GM19239 (cell line): ENCODE measurements around the gene SVEP1.
"Not testable (repeated sequence)": the region's sequence is repeated elsewhere in the genome, so short reads cannot be mapped to it uniquely, and the experiment has no call there.

ENCODE experiments used
- DNase-seq: peaks from one replicate; pipeline ENCODE4 v3.0.0; 2011; ENCODE audit warnings: low spot score; ENCODE audit not compliant: insufficient read length
- FAIRE-seq: peaks from 2 replicates; lab custom pipeline; 2011; peaks lifted over from hg19 to GRCh38; lab: Jason Lieb, UNC

Gene SVEP1

GRCh38 chr9:110391826-110392485 lies 187.6 kb downstream of the SVEP1 start:
- FAIRE-seq (no peak), DNase-seq (no peak)

DNA sequence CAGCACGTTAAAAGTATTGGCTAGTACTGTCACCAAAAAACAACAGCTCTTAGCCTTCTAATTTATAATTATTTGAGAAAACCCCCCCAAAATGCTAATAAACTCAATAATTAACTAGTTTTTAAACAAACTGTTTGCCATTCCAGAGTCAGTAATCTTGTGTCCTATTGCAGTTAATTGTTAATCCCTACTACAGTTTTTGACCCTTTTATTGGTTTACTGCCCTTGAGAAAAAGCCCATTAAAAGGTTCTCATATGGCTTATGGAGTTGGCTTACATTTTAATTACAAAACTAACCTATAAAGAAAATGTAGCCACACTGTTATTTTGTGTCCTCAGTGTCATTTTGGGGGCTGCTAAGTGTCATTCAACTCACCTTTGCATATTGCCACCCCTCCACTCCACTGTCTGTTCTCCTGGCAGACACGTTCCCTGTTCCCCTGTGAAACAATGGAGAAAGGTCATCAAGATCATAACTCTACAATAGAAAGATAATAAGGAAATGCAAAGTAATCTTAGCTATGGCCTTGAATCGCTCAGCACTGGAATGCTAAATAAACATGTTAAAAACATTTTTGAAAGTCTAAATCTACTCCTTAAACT lies 190.3 kb downstream of the SVEP1 start:
- FAIRE-seq, result no peak

GRCh38 chr9:110383491-110383890 lies 196.1 kb downstream of the SVEP1 start:
- no peak for DNase-seq
- FAIRE-seq, result no peak

More for the DNA sequence above, 190.3 kb downstream of the SVEP1 start:
- DNase-seq, result no peak

- no peak for DNase-seq
- FAIRE-seq, result no peak
These were observed 196.8 kb downstream of the SVEP1 start for GRCh38 chr9:110382731-110383130.

- no peak for DNase-seq
- FAIRE-seq, result no peak
These were observed 208.0 kb downstream of the SVEP1 start for GRCh38 chr9:110371411-110372007.

DNA sequence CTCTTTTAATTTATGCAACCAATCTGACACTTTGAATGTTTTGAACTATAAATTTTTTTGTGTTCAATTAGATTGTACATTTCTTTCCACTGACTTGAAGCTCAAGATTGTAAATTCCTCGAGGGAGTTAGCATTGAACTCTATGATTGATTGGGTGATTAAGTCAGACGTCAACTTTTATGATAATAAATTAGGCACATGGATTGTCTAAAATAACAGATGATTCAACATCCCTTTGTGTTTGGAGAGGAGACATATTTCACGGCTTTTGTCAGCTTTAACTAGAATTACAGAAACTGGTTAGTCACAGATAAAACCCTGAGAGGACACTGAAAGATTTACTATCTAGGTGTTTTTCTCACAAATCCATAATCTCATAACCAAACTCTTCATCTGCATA lies 209.2 kb downstream of the SVEP1 start:
- no peak for DNase-seq
- no peak for FAIRE-seq

DNA sequence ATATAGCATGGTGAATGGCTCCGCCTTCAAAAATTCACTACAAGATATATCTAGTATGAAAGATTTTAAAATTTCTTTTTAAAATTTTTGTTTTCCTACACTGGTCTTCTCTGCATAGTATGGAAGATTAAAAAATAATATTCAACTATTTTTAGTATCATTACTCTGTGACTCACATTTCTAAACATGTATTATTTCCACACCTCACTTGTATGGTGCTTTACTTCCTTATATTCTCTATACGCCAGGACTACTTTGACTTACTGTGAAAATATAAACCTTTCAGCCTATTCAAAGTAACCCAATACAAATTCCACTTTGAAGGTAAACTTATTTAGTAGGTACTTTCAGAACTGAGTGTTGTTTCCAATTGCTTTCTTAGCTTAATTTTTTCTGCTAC lies 215.1 kb downstream of the SVEP1 start:
- DNase-seq (no peak), FAIRE-seq (no peak)

- DNase-seq, FAIRE-seq: not testable (repeated sequence)
These were observed 220.5 kb downstream of the SVEP1 start for GRCh38 chr9:110358992-110359391.

GRCh38 chr9:110357505-110357904 lies 222.0 kb downstream of the SVEP1 start:
- DNase-seq (no peak), FAIRE-seq (no peak)

DNA sequence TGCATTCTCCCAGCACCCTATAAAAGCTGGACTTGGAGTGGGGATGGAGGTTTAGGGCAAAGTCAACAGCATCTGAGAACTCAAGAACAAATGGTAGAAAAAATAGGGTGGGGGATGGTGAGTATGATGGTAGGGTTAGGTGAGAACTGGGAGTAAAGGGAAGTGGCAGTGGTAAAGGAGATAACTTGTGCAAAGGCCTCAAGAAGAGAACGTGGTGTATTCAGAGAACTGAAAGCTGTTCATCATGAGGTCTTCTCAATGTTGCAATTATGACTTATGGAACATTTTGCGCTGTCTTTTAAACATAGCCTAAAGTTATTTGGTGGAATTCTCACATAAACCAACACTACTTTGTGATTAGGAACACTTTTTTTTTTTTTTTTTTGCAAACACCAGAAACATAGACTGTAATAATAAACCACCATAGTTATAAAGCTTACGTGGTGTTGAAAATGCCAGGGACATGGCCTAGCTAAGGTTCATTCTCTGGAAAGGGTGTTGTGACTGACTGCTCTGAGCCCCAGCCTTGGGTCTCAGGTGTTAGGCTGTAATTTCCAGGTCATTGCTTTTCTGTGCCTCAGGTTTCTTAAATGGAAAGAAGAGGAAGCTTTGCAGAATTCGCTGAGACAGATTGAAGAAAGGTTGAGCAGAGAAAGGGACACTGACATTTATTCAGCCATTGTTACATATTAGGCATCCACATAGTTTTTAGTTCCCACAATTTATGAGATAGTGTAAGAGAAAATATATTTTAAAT lies 222.7 kb downstream of the SVEP1 start:
- no peak for DNase-seq
- FAIRE-seq, result no peak

DNA sequence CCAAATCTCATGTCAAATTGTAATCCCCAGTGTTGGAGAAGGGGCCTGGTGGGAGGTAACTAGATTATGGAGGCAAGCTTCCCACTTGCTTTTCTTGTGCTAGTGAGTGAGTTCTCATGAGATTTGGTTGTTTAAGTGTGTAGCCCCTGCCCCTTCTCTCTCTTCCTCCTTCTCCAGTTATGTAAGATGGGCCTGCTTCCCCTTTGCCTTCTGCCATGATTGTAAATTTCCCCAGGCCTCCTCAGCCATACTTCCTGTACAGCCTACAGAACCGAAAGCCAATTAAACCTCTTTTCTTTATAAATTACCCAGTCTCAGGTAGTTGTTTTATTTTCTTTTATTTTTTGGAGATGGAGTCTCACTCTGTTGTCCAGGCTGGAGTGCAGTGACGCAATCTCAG lies 223.6 kb downstream of the SVEP1 start:
- FAIRE-seq, result no peak

GRCh38 chr9:110351009-110351467 lies 228.5 kb downstream of the SVEP1 start:
- FAIRE-seq (no peak), DNase-seq (no peak)

More for the DNA sequence above, 223.6 kb downstream of the SVEP1 start:
- no peak for DNase-seq

GRCh38 chr9:110346325-110346724 lies 233.2 kb downstream of the SVEP1 start:
- DNase-seq, result no peak
- no peak for FAIRE-seq

GRCh38 chr9:110344821-110345220 lies 234.7 kb downstream of the SVEP1 start:
- no peak for DNase-seq
- FAIRE-seq, result no peak

GRCh38 chr9:110343551-110343950 lies 236.0 kb downstream of the SVEP1 start:
- DNase-seq, result no peak

GRCh38 chr9:110340306-110340705 lies 239.2 kb downstream of the SVEP1 start:
- DNase-seq, result no peak

More at GRCh38 chr9:110343551-110343950, 236.0 kb downstream of the SVEP1 start:
- FAIRE-seq, result no peak

GRCh38 chr9:110338143-110338542 lies 241.4 kb downstream of the SVEP1 start:
- FAIRE-seq (no peak), DNase-seq (no peak)

More at GRCh38 chr9:110340306-110340705, 239.2 kb downstream of the SVEP1 start:
- no peak for FAIRE-seq

- DNase-seq (no peak), FAIRE-seq (no peak)
These were observed 241.8 kb downstream of the SVEP1 start, which contains the start of gene TXNDC8 for GRCh38 chr9:110337727-110338126. TSS of gene TXNDC8 (minus strand) at chr9:110337863.

DNA sequence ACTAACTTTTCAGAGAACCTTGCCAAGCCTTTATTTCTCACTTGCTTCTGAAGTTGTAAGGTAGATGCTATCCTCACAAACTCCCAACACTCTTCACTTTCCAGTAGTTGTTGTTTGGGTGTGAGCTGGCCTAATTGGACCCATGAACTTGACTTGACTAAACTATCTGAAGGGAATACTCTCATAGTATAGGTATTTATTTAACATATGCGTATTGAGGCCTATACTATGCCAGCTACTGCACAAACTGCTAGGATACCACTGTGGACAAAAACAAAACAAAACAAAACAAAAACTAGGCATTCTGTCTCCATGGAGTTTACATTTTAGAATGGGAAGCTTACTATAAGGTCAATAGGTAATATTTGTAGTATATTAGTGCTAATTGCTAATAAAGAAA lies 243.2 kb downstream of the SVEP1 start:
- FAIRE-seq, result no peak

GRCh38 chr9:110334871-110335270 lies 244.7 kb downstream of the SVEP1 start:
- no peak for DNase-seq
- no peak for FAIRE-seq

More for the DNA sequence above, 243.2 kb downstream of the SVEP1 start:
- no peak for DNase-seq

DNA sequence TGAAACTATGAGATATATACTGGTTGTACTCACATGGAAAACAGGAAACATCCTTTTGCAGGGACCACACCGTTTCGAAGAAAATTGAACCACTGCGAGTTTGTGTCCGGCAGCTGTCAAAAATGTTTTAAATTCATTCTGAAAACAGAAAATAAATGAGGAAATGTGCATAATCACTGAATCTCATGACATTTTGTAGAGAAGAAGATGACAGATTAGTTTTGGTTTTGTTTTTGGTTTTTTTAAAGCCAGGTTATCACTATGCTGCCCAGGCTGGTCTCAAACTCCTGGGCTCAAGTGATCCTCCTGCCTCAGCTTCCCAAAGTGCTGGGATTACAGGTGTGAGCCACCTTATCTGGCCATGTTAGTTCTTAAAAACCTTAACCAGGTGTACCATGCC lies 245.4 kb downstream of the SVEP1 start:
- FAIRE-seq (peak; percentile 72), DNase-seq (no peak)
